Measurements from ENCODE around the gene SERPINE1.

GRCh38 chr7:101122933-101123702, 3.8 kb upstream of the SERPINE1 start:
- TF ChIP-seq POLR2A (IDR thresholded peaks at IDR 0.05; ENCODE audit: low read length) (no peak), GATA1 (IDR thresholded peaks at IDR 0.05; ENCODE audit: low read depth, low read length) (no peak)
